Adrenal gland (tissue), 5 donors: Measurements from ENCODE around the gene UNC13C.

Experiments
- CTCF ChIP-seq, 6 experiments: fragments of 450-650 bp in 4 of 6; fragments of 200-600 bp in 2 of 6; sonication (generic) in 1 of 6; IDR thresholded peaks; 1 replicate in 5 of 6; 2 replicates in 1 of 6; pipeline versions ENCODE4 v1.5.1 to v1.8.0; 2016 to 2021; ENCODE audit warnings: antibody characterized with exemption in 6 of 6, mild to moderate bottlenecking in 2 of 6, moderate library complexity in 1 of 6
- POLR2A ChIP-seq, 2 donors: fragments of 450-650 bp; IDR thresholded peaks; one replicate each; pipeline ENCODE4 v1.6.1; 2017; ENCODE audit warnings: antibody characterized with exemption in 2 of 2, mild to moderate bottlenecking in 2 of 2, moderate library complexity in 1 of 2
- donor health status: DM: no; HTN: no; CAD: no.

- TF ChIP-seq CTCF (IDR thresholded peaks at IDR 0.05) (no peak), POLR2A (IDR thresholded peaks at IDR 0.05) (no peak)
Observed at GRCh38 chr15:54608876-54609835, 630.9 kb downstream of the UNC13C start.
